SU-DHL-6 (cell line): Measurements from ENCODE around the gene RNF111.

Source experiments
- H2AFZ ChIP-seq: fragments of 200-600 bp; sonication (generic); 2 replicates; pipeline ENCODE4 v1.6.1; 2014; ENCODE audit warnings: low read depth, mild to moderate bottlenecking, moderate library complexity, mixed read lengths, antibody characterized with exemption, low read length; ENCODE audit not compliant: severe bottlenecking
- H3F3A ChIP-seq: fragments of 200-600 bp; shearing (Covaris generic); 2 replicates; pipeline ENCODE4 v1.6.0; 2016; ENCODE audit warnings: antibody characterized with exemption, mild to moderate bottlenecking; ENCODE audit not compliant: insufficient read depth
- H3K27ac ChIP-seq: fragments of 200-600 bp; sonication (generic); 2 replicates; pipeline ENCODE4 v1.5.1; 2016; ENCODE audit warnings: low read depth, mild to moderate bottlenecking, low read length, moderate library complexity, mixed read lengths
- H3K27me3 ChIP-seq: fragments of 200-600 bp; sonication (generic), shearing (Covaris generic); 2 replicates; pipeline ENCODE4 v1.6.0; 2014; ENCODE audit warnings: mild to moderate bottlenecking, low read length
- H3K36me3 ChIP-seq: fragments of 200-600 bp; sonication (generic); 2 replicates; pipeline ENCODE4 v1.6.1; 2014; ENCODE audit warnings: mild to moderate bottlenecking, low read length, mixed read lengths
- H3K4me2 ChIP-seq: fragments of 300-600, 200-600 bp; shearing (Covaris generic), sonication (generic); 2 replicates; pipeline ENCODE4 v1.6.0; 2014; ENCODE audit warnings: low read length, low read depth, mild to moderate bottlenecking; ENCODE audit not compliant: poor library complexity, severe bottlenecking
- H3K4me3 ChIP-seq: fragments of 200-600 bp; sonication (generic); 2 replicates; pipeline ENCODE4 v1.5.1; 2014; ENCODE audit warnings: antibody characterized with exemption, low read length, mild to moderate bottlenecking, mixed read lengths; ENCODE audit not compliant: insufficient read depth, poor library complexity, severe bottlenecking
- H3K79me2 ChIP-seq: fragments of 200-600 bp; sonication (generic); 2 replicates; pipeline ENCODE4 v1.6.1; 2014; ENCODE audit warnings: mild to moderate bottlenecking, low read length, moderate library complexity; ENCODE audit not compliant: insufficient read depth
- H3K9ac ChIP-seq: fragments of 200-600 bp; sonication (generic); 2 replicates; pipeline ENCODE4 v1.7.0; 2014; ENCODE audit warnings: mild to moderate bottlenecking, low read length
- H3K9me2 ChIP-seq: fragments of 200-600 bp; sonication (generic); replicated peaks from 2 replicates; pipeline ENCODE4 v1.6.1; 2014; ENCODE audit warnings: low read length; ENCODE audit not compliant: insufficient read depth
- H3K9me3 ChIP-seq: fragments of 200-600 bp; sonication (generic); 2 replicates; pipeline ENCODE4 v1.6.1; 2014; ENCODE audit warnings: low read length, mixed read lengths; ENCODE audit not compliant: insufficient read depth
- H4K20me1 ChIP-seq: fragments of 200-600 bp; sonication (generic); 2 replicates; pipeline ENCODE4 v1.6.1; 2014; ENCODE audit warnings: low read depth, mild to moderate bottlenecking, antibody characterized with exemption, low read length, moderate library complexity, mixed read lengths
- CTCF ChIP-seq: fragments of 200-600 bp; sonication (generic); IDR thresholded peaks from one replicate; pipeline ENCODE4 v1.5.1; 2017; ENCODE audit warnings: antibody characterized with exemption, mild to moderate bottlenecking, low read length, moderate library complexity; ENCODE audit not compliant: insufficient read depth, poor library complexity, severe bottlenecking
- EZH2phosphoT487 ChIP-seq: fragments of 200-600 bp; sonication (generic), shearing (Covaris generic); conservative IDR thresholded peaks from 2 replicates; pipeline ENCODE4 v1.6.1; 2018; ENCODE audit warnings: mild to moderate bottlenecking, antibody characterized with exemption, low read length, moderate library complexity, mixed read lengths

RNF111 gene

GRCh38 chr15:59137566-59137965 lies 150.1 kb downstream of the RNF111 start:
- H2AFZ ChIP-seq: no peak overlapping the region
- no peak for TF ChIP-seq CTCF
- no peak for TF ChIP-seq EZH2phosphoT487
- peaks cover 58% of the 10 kb centered on the region for H3K36me3 ChIP-seq
- no peaks in the 10 kb centered on the region for H4K20me1 ChIP-seq
- no peaks in the 10 kb centered on the region for H3K27me3 ChIP-seq
- no peak overlapping the region for H3K4me2 ChIP-seq
- H3K27ac ChIP-seq: no peak overlapping the region
- no peaks in the 10 kb centered on the region for H3K9me2 ChIP-seq
- no peaks in the 10 kb centered on the region for H3K9me3 ChIP-seq
- H3F3A ChIP-seq: peaks cover 47% of the 10 kb centered on the region
- no peak overlapping the region for H3K4me3 ChIP-seq
- H3K9ac ChIP-seq: no peak overlapping the region
- H3K79me2 ChIP-seq: no peaks in the 10 kb centered on the region

- peaks cover 45% of the 10 kb centered on the region for H3F3A ChIP-seq
- H2AFZ ChIP-seq: no peak overlapping the region
- H3K4me3 ChIP-seq: no peak overlapping the region
- no peaks in the 10 kb centered on the region for H3K9me3 ChIP-seq
- H3K79me2 ChIP-seq: no peaks in the 10 kb centered on the region
- H3K27ac ChIP-seq: no peak overlapping the region
- TF ChIP-seq CTCF: peak; percentile 93
- TF ChIP-seq EZH2phosphoT487: no peak
- no peak overlapping the region for H3K9ac ChIP-seq
- H3K36me3 ChIP-seq: peaks cover 53% of the 10 kb centered on the region
- H4K20me1 ChIP-seq: no peaks in the 10 kb centered on the region
- H3K9me2 ChIP-seq: no peaks in the 10 kb centered on the region
- no peak overlapping the region for H3K4me2 ChIP-seq
- no peaks in the 10 kb centered on the region for H3K27me3 ChIP-seq
These were observed 150.8 kb downstream of the RNF111 start for GRCh38 chr15:59138243-59138642.

GRCh38 chr15:59140422-59141226 lies 153.2 kb downstream of the RNF111 start:
- no peak overlapping the region for H3K9ac ChIP-seq
- no peak for TF ChIP-seq CTCF
- no peak for TF ChIP-seq EZH2phosphoT487
- H2AFZ ChIP-seq: no peak overlapping the region
- H3K79me2 ChIP-seq: no peaks in the 10 kb centered on the region
- no peak overlapping the region for H3K4me3 ChIP-seq
- peaks cover 34% of the 10 kb centered on the region for H3K36me3 ChIP-seq
- H3F3A ChIP-seq: peaks cover 33% of the 10 kb centered on the region
- no peaks in the 10 kb centered on the region for H3K9me3 ChIP-seq
- H3K27ac ChIP-seq: no peak overlapping the region
- H3K4me2 ChIP-seq: no peak overlapping the region
- H3K27me3 ChIP-seq: no peaks in the 10 kb centered on the region
- no peaks in the 10 kb centered on the region for H3K9me2 ChIP-seq
- no peaks in the 10 kb centered on the region for H4K20me1 ChIP-seq
